ENCODE results near the gene ARPC5L.

Gene ARPC5L

GRCh38 chr9:124861342-124862229 is at the start of gene ARPC5L, which contains the start of gene RPL35:
Gene ARPC5L (plus strand): TSS chr9:124862130. CDS start chr9:124869291, 7,161 bp downstream.
Gene RPL35 (minus strand): TSS chr9:124861957. CDS start chr9:124861912, 45 bp downstream.
- H3K4me3 ChIP-seq (ENCODE audit: low read depth, low read length) = peak within 1 kb of the TSS; percentile 100
- TF ChIP-seq CTCF (IDR thresholded peaks at IDR 0.05; ENCODE audit: borderline replicate concordance, insufficient read depth, low read depth, low read length) = no peak

GRCh38 chr9:124812441-124812876 is 49.5 kb upstream of the ARPC5L start:
- no peak for TF ChIP-seq CTCF (IDR thresholded peaks at IDR 0.05; ENCODE audit: borderline replicate concordance, insufficient read depth, low read depth, low read length)
- no peak overlapping the region for H3K4me3 ChIP-seq (ENCODE audit: low read depth, low read length)

GRCh38 chr9:124813041-124813440 is 48.9 kb upstream of the ARPC5L start:
- no peak overlapping the region for H3K4me3 ChIP-seq (ENCODE audit: low read depth, low read length)
- no peak for TF ChIP-seq CTCF (IDR thresholded peaks at IDR 0.05; ENCODE audit: borderline replicate concordance, insufficient read depth, low read depth, low read length)

- TF ChIP-seq CTCF (IDR thresholded peaks at IDR 0.05; ENCODE audit: borderline replicate concordance, insufficient read depth, low read depth, low read length) = no peak
- no peak overlapping the region for H3K4me3 ChIP-seq (ENCODE audit: low read depth, low read length)
Observed at GRCh38 chr9:124813501-124814163, 48.3 kb upstream of the ARPC5L start.

- no peak for TF ChIP-seq CTCF (IDR thresholded peaks at IDR 0.05; ENCODE audit: borderline replicate concordance, insufficient read depth, low read depth, low read length)
- no peak overlapping the region for H3K4me3 ChIP-seq (ENCODE audit: low read depth, low read length)
Observed at GRCh38 chr9:124814164-124814535, 47.8 kb upstream of the ARPC5L start.

GRCh38 chr9:124815601-124816000 is 46.3 kb upstream of the ARPC5L start:
- no peak for TF ChIP-seq CTCF (IDR thresholded peaks at IDR 0.05; ENCODE audit: borderline replicate concordance, insufficient read depth, low read depth, low read length)
- H3K4me3 ChIP-seq (ENCODE audit: low read depth, low read length) = no peak overlapping the region
